Upper lobe of left lung (tissue), 6 donors: ENCODE results near the gene MCM3AP. TPM values are rescaled to one million over a fixed set of nuclear protein-coding genes. Genes with fewer than 3 reads are reported as not detected.

Experiments
- ATAC-seq, 2 donors: fragments of 200-7000 bp; cut with Tn5 transposase; one replicate each; pipeline ENCODE4 v1.9.1; 2022; ENCODE audit warnings: mild to moderate bottlenecking in 2 of 2, moderate library complexity in 2 of 2; ENCODE audit not compliant: low FRiP score in 2 of 2
- DNase-seq, 2 donors: peaks; one replicate each; pipeline ENCODE4 v3.0.0-alpha.2; 2019 to 2020
- H3K27ac ChIP-seq, 4 donors: fragments of 200-600 bp; sonication (generic); one replicate each; pipeline ENCODE4 v1.5.1; 2016 to 2019
- H3K27me3 ChIP-seq, 4 donors: fragments of 200-600 bp; sonication (generic); one replicate each; pipeline ENCODE4 v1.5.1; 2017 to 2019
- H3K36me3 ChIP-seq, 4 donors: fragments of 200-600 bp; sonication (generic); one replicate each; pipeline ENCODE4 v1.5.1; 2016 to 2019
- H3K4me1 ChIP-seq, 4 donors: fragments of 200-600 bp; sonication (generic); one replicate each; pipeline ENCODE4 v1.5.1; 2018 to 2019
- H3K4me3 ChIP-seq, 4 donors: fragments of 200-600 bp; sonication (generic); one replicate each; pipeline ENCODE4 v1.5.1; 2017 to 2019; ENCODE audit warnings: mild to moderate bottlenecking in 2 of 4, moderate library complexity in 1 of 4
- H3K9me3 ChIP-seq, 4 donors: fragments of 200-600 bp; sonication (generic); one replicate each; pipeline ENCODE4 v1.5.1; 2018 to 2019
- EP300 ChIP-seq, 4 donors: sonication (generic); formaldehyde crosslinking; IDR thresholded peaks; one replicate each; pipeline ENCODE4 v1.5.1; 2017; ENCODE audit warnings: antibody characterized with exemption in 4 of 4, control low read depth in 2 of 4
- POLR2A ChIP-seq, 4 donors: fragments of 450-650 bp; IDR thresholded peaks; one replicate each; pipeline ENCODE4 v1.5.1; 2016 to 2017; ENCODE audit warnings: antibody characterized with exemption in 4 of 4, mild to moderate bottlenecking in 2 of 4
- POLR2AphosphoS5 ChIP-seq, 2 donors: sonication (generic); formaldehyde crosslinking; IDR thresholded peaks; one replicate each; pipeline ENCODE4 v1.5.1; 2017; ENCODE audit warnings: antibody characterized with exemption in 2 of 2
- WGBS, 2 donors: methylation state at CpG; one replicate each; pipeline ENCODE4 v1.1.5; 2017 to 2018; 5-methylcytosine and 5-hydroxymethylcytosine counted together
- total RNA-seq, 6 donors: library from RNA; depleted of rRNA in 4 of 6; stranded (reverse); fragments of >200 nt in 4 of 6; gene quantifications; one replicate each; pipeline versions ENCODE4 v1.1.0 to v1.2.1, GENCODE V29; 2016 to 2021
- TF ChIP-seq, protein P1 (sequence below), 6 experiments: fragments of 450-650 bp in 4 of 6; fragments of 200-600 bp in 2 of 6; sonication (generic) in 2 of 6; IDR thresholded peaks; one replicate each; pipeline ENCODE4 v1.5.1; 2016 to 2019; ENCODE audit warnings: antibody characterized with exemption in 6 of 6
- donor health status: DM: no; HTN: no; CAD: no; lungs with moderate emphysema.
- donor health status: DM: no; HTN: yes; CAD: no; lungs with severe emphysema.

The MCM3AP gene
- total RNA-seq, 6 donors from 2014 or later = 93.3 to 226 (median 98.4) TPM

- Histone ChIP-seq H3K27ac (peak overlapping the region in 1 of 4 donors; percentile 90), H3K4me1 (peaks cover 8 to 30% (median 20%) of the 10 kb centered on the region in 4 donors), H3K27me3 (no peaks in the 10 kb centered on the region), H3K36me3 (peaks cover 23 to 74% (median 60%) of the 10 kb centered on the region in 4 donors), H3K9me3 (no peaks in the 10 kb centered on the region), H3K4me3 (no peak overlapping the region)
- TF ChIP-seq EP300 (IDR thresholded peaks at IDR 0.05) = no peak
- WGBS, 2 donors = 92 to 97% methylated on average over 15 to 19 of the region's 20 CpGs
- DNase-seq (no peak), ATAC-seq (no peak)
Observed at GRCh38 chr21:46191686-46192575, 93.5 kb downstream of the MCM3AP start.

GRCh38 chr21:46191257-46191685 lies 94.1 kb downstream of the MCM3AP start:
- H3K27ac ChIP-seq = peak overlapping the region in 2 of 4 donors; percentile 90
- TF ChIP-seq POLR2AphosphoS5 (IDR thresholded peaks at IDR 0.05) = no peak
- no peak for TF ChIP-seq EP300 (IDR thresholded peaks at IDR 0.05)
- no peak for TF ChIP-seq POLR2A (IDR thresholded peaks at IDR 0.05)
- TF ChIP-seq, protein P1, sequence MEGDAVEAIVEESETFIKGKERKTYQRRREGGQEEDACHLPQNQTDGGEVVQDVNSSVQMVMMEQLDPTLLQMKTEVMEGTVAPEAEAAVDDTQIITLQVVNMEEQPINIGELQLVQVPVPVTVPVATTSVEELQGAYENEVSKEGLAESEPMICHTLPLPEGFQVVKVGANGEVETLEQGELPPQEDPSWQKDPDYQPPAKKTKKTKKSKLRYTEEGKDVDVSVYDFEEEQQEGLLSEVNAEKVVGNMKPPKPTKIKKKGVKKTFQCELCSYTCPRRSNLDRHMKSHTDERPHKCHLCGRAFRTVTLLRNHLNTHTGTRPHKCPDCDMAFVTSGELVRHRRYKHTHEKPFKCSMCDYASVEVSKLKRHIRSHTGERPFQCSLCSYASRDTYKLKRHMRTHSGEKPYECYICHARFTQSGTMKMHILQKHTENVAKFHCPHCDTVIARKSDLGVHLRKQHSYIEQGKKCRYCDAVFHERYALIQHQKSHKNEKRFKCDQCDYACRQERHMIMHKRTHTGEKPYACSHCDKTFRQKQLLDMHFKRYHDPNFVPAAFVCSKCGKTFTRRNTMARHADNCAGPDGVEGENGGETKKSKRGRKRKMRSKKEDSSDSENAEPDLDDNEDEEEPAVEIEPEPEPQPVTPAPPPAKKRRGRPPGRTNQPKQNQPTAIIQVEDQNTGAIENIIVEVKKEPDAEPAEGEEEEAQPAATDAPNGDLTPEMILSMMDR (IDR thresholded peaks at IDR 0.05) = no peak
- H3K36me3 ChIP-seq = peaks cover 23 to 68% (median 54%) of the 10 kb centered on the region in 4 donors
- DNase-seq (no peak), ATAC-seq (peak in 1 of 2 donors; percentile 76)
- H3K4me3 ChIP-seq = no peak overlapping the region
- 92 to 96% methylated on average over 3 to 4 of the region's 4 CpGs for WGBS, 2 donors
- H3K27me3 ChIP-seq = no peaks in the 10 kb centered on the region
- peaks cover 8 to 30% (median 20%) of the 10 kb centered on the region in 4 donors for H3K4me1 ChIP-seq
- no peaks in the 10 kb centered on the region for H3K9me3 ChIP-seq

- Histone ChIP-seq H3K27me3 (no peaks in the 10 kb centered on the region), H3K4me1 (peaks cover 8 to 32% (median 20%) of the 10 kb centered on the region in 4 donors), H3K9me3 (no peaks in the 10 kb centered on the region), H3K27ac (peak overlapping the region in 3 of 4 donors; percentile 83 to 90 (median 90)), H3K36me3 (peaks cover 17 to 61% (median 47%) of the 10 kb centered on the region in 4 donors), H3K4me3 (no peak overlapping the region)
- DNase-seq (no peak), ATAC-seq (peak in 1 of 2 donors; percentile 9)
- 96 to 98% methylated on average over 3 to 15 of the region's 15 CpGs for WGBS, 2 donors
- TF ChIP-seq POLR2A (IDR thresholded peaks at IDR 0.05) = no peak
- TF ChIP-seq, protein P1 (IDR thresholded peaks at IDR 0.05) = no peak
- no peak for TF ChIP-seq EP300 (IDR thresholded peaks at IDR 0.05)
- no peak for TF ChIP-seq POLR2AphosphoS5 (IDR thresholded peaks at IDR 0.05)
Observed at GRCh38 chr21:46190491-46191131, 94.8 kb downstream of the MCM3AP start.

- H3K4me3 ChIP-seq = no peak overlapping the region
- 92 to 96% methylated on average over 7 to 14 of the region's 14 CpGs for WGBS, 2 donors
- peaks cover 17 to 55% (median 41%) of the 10 kb centered on the region in 4 donors for H3K36me3 ChIP-seq
- TF ChIP-seq, protein P1 (IDR thresholded peaks at IDR 0.05) = no peak
- no peak for TF ChIP-seq POLR2AphosphoS5 (IDR thresholded peaks at IDR 0.05)
- no peak for TF ChIP-seq POLR2A (IDR thresholded peaks at IDR 0.05)
- TF ChIP-seq EP300 (IDR thresholded peaks at IDR 0.05) = no peak
- no peaks in the 10 kb centered on the region for H3K27me3 ChIP-seq
- ATAC-seq (peak in 1 of 2 donors; percentile 43), DNase-seq (no peak)
- peaks cover 8 to 38% (median 20%) of the 10 kb centered on the region in 4 donors for H3K4me1 ChIP-seq
- no peaks in the 10 kb centered on the region for H3K9me3 ChIP-seq
- peak overlapping the region; percentile 72 to 90 (median 86) for H3K27ac ChIP-seq
Observed at GRCh38 chr21:46189959-46190490, 95.4 kb downstream of the MCM3AP start.
